ENCODE measurements around the gene SOX5. TPM values are rescaled to one million over a fixed set of nuclear protein-coding genes. Genes with fewer than 3 reads are reported as not detected.

Gene SOX5
- total RNA-seq, 1 experiment from 2014 or later, result 3.1 TPM

DNA sequence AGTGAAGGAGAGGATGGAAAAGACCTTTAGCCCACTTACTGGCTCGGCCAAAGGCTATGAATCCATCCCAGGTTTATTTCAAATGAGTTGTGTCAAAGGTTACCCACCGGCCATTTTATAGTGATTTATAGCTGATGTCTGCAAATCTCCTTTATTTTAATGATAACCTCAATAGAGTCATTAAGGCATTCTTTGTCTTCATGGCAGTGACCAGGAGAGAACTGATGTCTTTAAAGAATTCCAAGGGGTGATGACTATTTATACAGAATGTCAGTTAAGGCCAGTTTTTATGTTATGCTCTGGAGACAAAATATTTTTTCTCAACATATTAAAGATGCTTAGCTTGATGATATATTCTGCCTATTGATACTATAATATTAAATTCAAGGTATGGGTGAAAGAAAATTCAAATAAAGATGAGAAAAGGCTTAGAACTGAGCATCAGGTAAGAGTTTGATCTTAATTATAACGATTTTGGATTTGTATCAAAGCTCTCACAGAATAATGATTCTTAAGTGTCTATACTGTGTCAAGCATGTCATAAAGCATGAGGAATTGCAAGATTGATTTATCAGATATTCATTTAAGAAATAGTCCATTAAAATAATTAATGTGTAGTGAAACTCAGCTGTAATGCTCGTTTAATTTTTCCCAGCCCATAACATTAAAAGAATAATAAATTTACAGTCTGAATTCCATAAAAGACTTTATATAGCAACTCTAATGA lies 361.5 kb downstream of the SOX5 start:
- Histone ChIP-seq H3T11ph (ENCODE audit: low read length) (no peak overlapping the region), H2AK5ac (ENCODE audit: insufficient read length, low read length) (no peak overlapping the region), H3K79me1 (ENCODE audit: insufficient read depth, low read depth, low read length, poor library complexity, severe bottlenecking) (no peaks in the 10 kb centered on the region), H4K8ac (replicated peaks; ENCODE audit: insufficient read length, low read depth, low read length) (no peak overlapping the region), H2AFZ (ENCODE audit: low read length) (no peak overlapping the region), H3K79me2 (ENCODE audit: insufficient read depth, low read length) (no peaks in the 10 kb centered on the region), H3K4me1 (ENCODE audit: insufficient read depth, low read length) (no peaks in the 10 kb centered on the region), H3K9me3 (ENCODE audit: control insufficient read depth, low read depth, low read length) (no peaks in the 10 kb centered on the region), H3K27me3 (ENCODE audit: insufficient read depth, low read length) (no peaks in the 10 kb centered on the region), H3K23ac (ENCODE audit: insufficient read length, low read depth, low read length) (no peak overlapping the region), H3K27ac (ENCODE audit: insufficient read length, low read depth, low read length) (no peak overlapping the region), H3K56ac (ENCODE audit: insufficient read length, low read depth, low read length) (no peak overlapping the region), H3K14ac (ENCODE audit: insufficient read depth, low read length) (no peak overlapping the region), H2BK20ac (ENCODE audit: low read depth, low read length, poor library complexity, severe bottlenecking) (no peak overlapping the region), H2BK15ac (ENCODE audit: low read depth, low read length) (no peak overlapping the region), H3K4ac (ENCODE audit: low read depth, low read length) (no peak overlapping the region), H3K4me2 (ENCODE audit: insufficient read depth, insufficient read length, low read length) (no peak overlapping the region), H2BK12ac (ENCODE audit: insufficient read length, low read depth, low read length) (no peak overlapping the region), H2BK5ac (ENCODE audit: insufficient read length, low read length) (no peak overlapping the region), H4K5ac (ENCODE audit: insufficient read length, low read depth, low read length) (no peak overlapping the region), H2BK120ac (ENCODE audit: low read depth, low read length, poor library complexity, severe bottlenecking) (no peak overlapping the region), H4K91ac (ENCODE audit: insufficient read length, low read depth, low read length) (no peak overlapping the region), H4K20me1 (ENCODE audit: control insufficient read depth, insufficient read depth, insufficient read length) (no peaks in the 10 kb centered on the region), H3K9ac (ENCODE audit: extremely low read depth, insufficient read length, low read length) (no peak overlapping the region), H3K23me2 (ENCODE audit: insufficient read length, low read depth, low read length, poor library complexity, severe bottlenecking) (no peaks in the 10 kb centered on the region), H3K18ac (ENCODE audit: insufficient read length, low read depth, low read length) (no peak overlapping the region)
- Mint-ChIP-seq H3K27me3 (ENCODE audit: low read depth) (no peaks in the 10 kb centered on the region), H3K9me3 (no peaks in the 10 kb centered on the region; a peak in 1 of 5 replicates), H3K27ac (no peak overlapping the region), H3K36me3 (ENCODE audit: insufficient read depth in 1 of 3, low read depth in 3 of 3) (no peaks in the 10 kb centered on the region; a peak in 1 of 7 replicates), H3K4me1 (peaks cover 21 to 29% of the 10 kb centered on the region in 2 experiments), H3K4me3 (no peak overlapping the region)
- no CpG with 5 or more reads among the region's 4 CpGs for WGBS (ENCODE audit: extremely low coverage, insufficient read length, low lambda C conversion rate)
- no peak for TF ChIP-seq CTCF (conservative IDR thresholded peaks at IDR 0.05)
- no peak for DNase-seq

Data from H9 (cell line).